WTC11 (cell line): ENCODE results near the gene ANKRD27.

ENCODE experiments used
- ATF3 ChIP-seq: sonication (generic); formaldehyde crosslinking; conservative IDR thresholded peaks from 2 replicates; pipeline ENCODE4 v1.8.1; 2022; ENCODE audit warnings: mild to moderate bottlenecking, missing genetic modification reagents
- CTCF ChIP-seq: fragments of 200-600 bp; IDR thresholded peaks from 2 replicates; pipeline ENCODE4 v1.8.0; 2022; ENCODE audit warnings: antibody characterized with exemption
- MAX ChIP-seq: sonication (generic); formaldehyde crosslinking; IDR thresholded peaks from 2 replicates; pipeline ENCODE4 v1.8.0; 2022; ENCODE audit warnings: mild to moderate bottlenecking, missing genetic modification reagents
- NR3C1 ChIP-seq: sonication (generic); formaldehyde crosslinking; conservative IDR thresholded peaks from 2 replicates; pipeline ENCODE4 v1.8.1; 2023; ENCODE audit warnings: low read depth, mild to moderate bottlenecking, missing genetic modification reagents
- SMAD3 ChIP-seq: sonication (generic); formaldehyde crosslinking; IDR thresholded peaks from 2 replicates; pipeline ENCODE4 v1.8.0; 2022; ENCODE audit warnings: missing genetic modification reagents, mild to moderate bottlenecking, borderline replicate concordance
- ZMAT4 ChIP-seq: fragments of 250-450 bp; sonication (Bioruptor Pico); IDR thresholded peaks from 2 replicates; pipeline ENCODE4 v1.9.0; 2021; ENCODE audit warnings: mild to moderate bottlenecking
- ZNF317 ChIP-seq: sonication (generic); formaldehyde crosslinking; IDR thresholded peaks from 2 replicates; pipeline ENCODE4 v1.8.1; 2023; ENCODE audit warnings: low read depth, mild to moderate bottlenecking, moderate library complexity, missing genetic modification reagents, borderline replicate concordance
- TF ChIP-seq, protein P1 (sequence below): sonication (generic); formaldehyde crosslinking; IDR thresholded peaks from 2 replicates; pipeline ENCODE4 v1.8.1; 2022; ENCODE audit warnings: low read depth, mild to moderate bottlenecking, moderate library complexity, missing genetic modification reagents, borderline replicate concordance

DNA sequence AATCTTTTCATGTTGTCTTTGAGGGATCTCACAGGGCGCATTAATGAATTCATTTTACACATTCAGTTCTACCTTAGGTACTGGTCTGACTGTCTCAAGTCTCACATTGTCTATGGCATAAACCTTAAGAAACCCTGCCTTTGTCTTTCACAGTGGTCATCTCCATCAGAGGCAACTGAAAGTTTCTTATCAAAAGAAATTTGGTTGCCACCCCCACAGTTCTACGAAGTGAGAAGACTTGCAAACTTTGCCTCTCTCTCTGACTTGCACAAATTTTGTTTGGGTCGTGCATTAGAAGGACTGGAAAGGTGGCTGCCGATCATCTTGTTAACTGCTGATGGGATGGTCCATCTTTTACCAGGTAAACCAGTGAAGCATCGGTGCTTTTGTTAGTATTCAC lies 34.1 kb upstream of the ANKRD27 start:
- no peak for TF ChIP-seq SMAD3
- no peak for TF ChIP-seq CTCF
- no peak for TF ChIP-seq NR3C1 (CRISPR knock-in tag)
- TF ChIP-seq MAX (CRISPR knock-in tag), result no peak
- TF ChIP-seq ATF3, result no peak
- no peak for TF ChIP-seq ZMAT4 (CRISPR knock-in tag)
- TF ChIP-seq, protein P1, sequence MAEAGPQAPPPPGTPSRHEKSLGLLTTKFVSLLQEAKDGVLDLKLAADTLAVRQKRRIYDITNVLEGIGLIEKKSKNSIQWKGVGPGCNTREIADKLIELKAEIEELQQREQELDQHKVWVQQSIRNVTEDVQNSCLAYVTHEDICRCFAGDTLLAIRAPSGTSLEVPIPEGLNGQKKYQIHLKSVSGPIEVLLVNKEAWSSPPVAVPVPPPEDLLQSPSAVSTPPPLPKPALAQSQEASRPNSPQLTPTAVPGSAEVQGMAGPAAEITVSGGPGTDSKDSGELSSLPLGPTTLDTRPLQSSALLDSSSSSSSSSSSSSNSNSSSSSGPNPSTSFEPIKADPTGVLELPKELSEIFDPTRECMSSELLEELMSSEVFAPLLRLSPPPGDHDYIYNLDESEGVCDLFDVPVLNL (CRISPR knock-in tag), result no peak
- no peak for TF ChIP-seq ZNF317 (CRISPR knock-in tag)
